CD4-positive, CD25-positive, alpha-beta regulatory T cell (primary cell): ENCODE results near the gene PPP1R13B. TPM values are rescaled to one million over a fixed set of nuclear protein-coding genes. Genes with fewer than 3 reads are reported as not detected.
A peak's percentile ranks its signal among the peaks of the same experiment; 100 is the strongest.

Experiments
- ATAC-seq, 2 donors: fragments of 150-1000 bp; cut with Tn5 transposase; one replicate each; pipeline ENCODE4 v1.10.0; 2021; ENCODE audit warnings: low read depth in 2 of 2, moderate number of reproducible peaks in 2 of 2, moderate library complexity in 1 of 2
- DNase-seq, 3 donors: peaks; one replicate each; pipeline versions ENCODE4 v3.0.0 to v3.0.0-alpha.2; 2012 to 2022; ENCODE audit warnings: mixed read lengths in 1 of 3
- H3K27ac ChIP-seq: one replicate; pipeline ENCODE4 v1.7.0; 2013; ENCODE audit warnings: mild to moderate bottlenecking, low read length; ENCODE audit not compliant: insufficient read depth, poor library complexity, severe bottlenecking
- H3K27me3 ChIP-seq: one replicate; pipeline ENCODE4 v1.7.0; 2013; ENCODE audit warnings: low read length; ENCODE audit not compliant: control insufficient read depth, insufficient read depth
- H3K36me3 ChIP-seq: one replicate; pipeline ENCODE4 v1.7.0; 2013; ENCODE audit warnings: mild to moderate bottlenecking, low read length, moderate library complexity; ENCODE audit not compliant: control insufficient read depth, insufficient read depth
- H3K4me1 ChIP-seq: 2 replicates; pipeline ENCODE4 v1.7.0; 2013; ENCODE audit warnings: mild to moderate bottlenecking, low read length; ENCODE audit not compliant: insufficient read depth, control insufficient read depth, poor library complexity, severe bottlenecking
- H3K4me3 ChIP-seq: one replicate; pipeline ENCODE4 v1.7.0; 2013; ENCODE audit warnings: low read depth, mild to moderate bottlenecking, low read length, moderate library complexity
- H3K9me3 ChIP-seq, 2 experiments: 1 replicate in 1 of 2; 2 replicates in 1 of 2; pipeline ENCODE4 v1.7.0; 2013; ENCODE audit warnings: low read length in 2 of 2, mild to moderate bottlenecking in 1 of 2, moderate library complexity in 1 of 2; ENCODE audit not compliant: control insufficient read depth in 2 of 2
- H3K27ac Mint-ChIP-seq, 3 donors: one replicate each; pipeline ENCODE4 v1.8.0; 2020 to 2022; ENCODE audit warnings: mild to moderate bottlenecking in 3 of 3, mixed read lengths in 3 of 3, moderate library complexity in 2 of 3
- H3K27me3 Mint-ChIP-seq: one replicate; pipeline ENCODE4 v1.8.0; 2022; ENCODE audit warnings: mild to moderate bottlenecking, mixed read lengths
- H3K36me3 Mint-ChIP-seq: one replicate; pipeline ENCODE4 v1.8.0; 2020; ENCODE audit warnings: mixed read lengths
- H3K4me1 Mint-ChIP-seq, 4 donors: one replicate each; pipeline ENCODE4 v1.8.0; 2020 to 2022; ENCODE audit warnings: mixed read lengths in 4 of 4, mild to moderate bottlenecking in 1 of 4
- H3K4me3 Mint-ChIP-seq, 4 donors: one replicate each; pipeline ENCODE4 v1.8.0; 2020 to 2022; ENCODE audit warnings: mild to moderate bottlenecking in 4 of 4, mixed read lengths in 4 of 4, moderate library complexity in 3 of 4
- H3K9me3 Mint-ChIP-seq, 7 donors: one replicate each; pipeline ENCODE4 v1.8.0; 2020 to 2022; ENCODE audit warnings: mixed read lengths in 7 of 7, mild to moderate bottlenecking in 3 of 7, moderate library complexity in 2 of 7
- polyA plus RNA-seq, 4 donors: library from polyadenylated mRNA; unstranded; fragments of 300-500 nt; fragmentation: Illumina TruSeq; gene quantifications; one replicate each; pipeline ENCODE4 v1.2.3, GENCODE V29; 2021
- total RNA-seq: library from RNA; stranded (reverse); gene quantifications from one replicate; pipeline ENCODE4 v1.2.3, GENCODE V29; 2022

Gene PPP1R13B
- total and polyA plus RNA-seq, 5 donors from 2014 or later, result 1.5 to 21.5 (median 3.0) TPM

DNA sequence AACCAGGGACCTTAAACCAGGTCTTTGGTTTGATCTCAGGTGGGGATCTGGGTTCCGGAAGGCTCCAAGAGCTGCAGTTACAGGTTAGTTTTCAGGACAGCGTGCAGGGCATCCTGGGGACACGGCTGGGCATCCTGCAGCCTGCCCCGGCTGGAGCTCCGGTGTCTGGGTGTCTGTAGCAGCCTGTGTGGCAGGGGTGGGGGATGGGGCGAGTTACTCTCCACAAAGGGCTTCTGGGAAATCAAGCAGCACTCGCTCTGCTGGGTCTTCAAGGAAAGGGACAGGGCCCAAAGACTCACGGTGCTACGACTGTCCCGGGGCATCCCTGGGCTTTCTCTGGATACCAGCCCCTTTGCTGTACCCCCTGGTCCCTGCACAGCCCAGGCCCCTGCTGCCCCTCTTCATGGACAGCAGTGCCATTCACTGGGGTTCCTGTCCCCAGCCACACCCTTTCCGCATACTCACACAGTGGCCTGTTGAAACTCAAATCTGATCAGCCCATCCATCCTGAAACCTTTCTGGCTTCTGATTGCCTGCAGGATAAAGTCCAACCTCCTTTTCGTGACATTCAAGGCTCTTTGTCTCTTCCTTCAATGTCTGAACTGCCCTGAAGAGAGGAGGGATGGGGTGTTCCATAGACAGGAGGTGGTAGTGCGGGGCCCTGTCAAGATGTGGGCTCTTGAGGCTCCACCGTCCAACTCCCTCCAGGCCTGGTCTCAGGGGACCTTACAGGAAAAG, 22.2 kb upstream of the PPP1R13B start:
- H3K27me3 ChIP-seq, result no peaks in the 10 kb centered on the region
- peak overlapping the region in 1 of 3 donors; percentile 63 for H3K27ac Mint-ChIP-seq

DNA sequence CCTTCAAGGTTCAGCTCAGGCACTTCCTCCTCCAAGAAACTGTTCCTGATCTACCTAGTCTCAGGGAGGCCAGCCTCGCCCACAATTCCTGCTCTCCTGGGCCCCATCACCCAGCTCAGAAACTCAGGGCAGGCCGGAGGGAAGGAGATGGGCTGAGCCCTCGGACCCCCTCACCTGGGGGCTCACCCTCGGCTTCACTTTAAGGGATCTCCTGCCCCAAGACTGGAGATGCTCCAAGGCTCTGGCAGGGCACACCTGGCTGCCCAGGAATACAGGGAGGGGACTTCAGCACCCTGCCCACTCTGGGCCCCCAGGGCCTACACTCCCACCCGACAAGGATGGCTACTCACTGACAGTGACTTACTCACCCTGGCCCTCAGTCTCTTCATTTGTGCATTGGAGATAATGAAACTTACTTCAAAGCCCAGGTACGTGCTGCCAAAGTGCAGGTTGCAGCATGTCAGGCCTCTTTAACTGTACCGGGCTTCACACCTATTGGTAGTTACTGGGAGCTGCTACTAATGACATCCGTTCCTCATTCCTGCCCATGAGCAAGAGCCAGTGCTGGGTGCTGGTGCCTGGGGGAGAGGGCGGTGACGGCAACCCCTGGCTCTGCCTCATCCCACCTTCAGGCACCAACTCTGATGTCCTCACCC, 21.0 kb upstream of the PPP1R13B start:
- ATAC-seq (no peak), DNase-seq (no peak)
- H3K4me3 Mint-ChIP-seq, result no peak overlapping the region
- H3K36me3 Mint-ChIP-seq, result no peaks in the 10 kb centered on the region
- H3K36me3 ChIP-seq, result no peaks in the 10 kb centered on the region
- H3K4me3 ChIP-seq, result no peak overlapping the region
- H3K4me1 Mint-ChIP-seq, result peaks cover 0 to 17% (median 5%) of the 10 kb centered on the region in 4 donors
- H3K27me3 ChIP-seq, result no peaks in the 10 kb centered on the region
- H3K9me3 Mint-ChIP-seq, result no peaks in the 10 kb centered on the region
- H3K27me3 Mint-ChIP-seq, result no peaks in the 10 kb centered on the region
- no peak overlapping the region for H3K27ac ChIP-seq
- H3K4me1 ChIP-seq, result peaks cover 17% of the 10 kb centered on the region
- H3K9me3 ChIP-seq, result no peaks in the 10 kb centered on the region
- H3K27ac Mint-ChIP-seq, result no peak overlapping the region

More for the DNA sequence above, 22.2 kb upstream of the PPP1R13B start:
- Mint-ChIP-seq H3K4me1 (peaks cover 0 to 18% (median 6%) of the 10 kb centered on the region in 4 donors), H3K9me3 (no peaks in the 10 kb centered on the region), H3K36me3 (no peaks in the 10 kb centered on the region), H3K27me3 (no peaks in the 10 kb centered on the region), H3K4me3 (no peak overlapping the region)
- H3K36me3 ChIP-seq, result no peaks in the 10 kb centered on the region
- H3K9me3 ChIP-seq, result no peaks in the 10 kb centered on the region
- no peak for ATAC-seq
- H3K4me1 ChIP-seq, result peaks cover 17% of the 10 kb centered on the region
- H3K27ac ChIP-seq, result no peak overlapping the region
- DNase-seq, result no peak
- no peak overlapping the region for H3K4me3 ChIP-seq

DNA sequence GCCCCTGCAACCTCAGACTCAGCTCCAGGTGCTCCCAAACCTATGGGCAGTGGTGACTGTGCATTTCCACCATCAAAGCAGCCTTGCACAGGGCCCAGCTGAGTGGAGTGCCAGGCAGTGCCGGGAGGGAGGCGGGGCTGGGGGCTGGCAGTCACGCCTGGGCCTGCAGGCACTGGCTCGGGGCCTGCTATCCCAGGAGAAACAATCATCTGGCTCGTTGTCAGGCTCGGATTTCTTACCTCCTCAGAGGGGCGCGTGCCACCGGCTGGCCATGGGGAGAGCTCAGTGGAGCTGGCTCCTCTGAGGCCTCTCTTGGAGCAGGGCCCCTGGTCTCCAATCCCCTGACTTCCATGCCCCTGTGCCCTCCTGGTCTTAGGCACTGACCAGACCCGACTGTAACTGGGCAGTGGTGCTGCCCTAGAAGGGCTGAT, 20.2 kb upstream of the PPP1R13B start:
- no peak overlapping the region for H3K27ac ChIP-seq
- Mint-ChIP-seq H3K27ac (no peak overlapping the region), H3K4me1 (peaks cover 0 to 11% (median 3%) of the 10 kb centered on the region in 4 donors), H3K4me3 (no peak overlapping the region), H3K9me3 (no peaks in the 10 kb centered on the region), H3K27me3 (no peaks in the 10 kb centered on the region), H3K36me3 (no peaks in the 10 kb centered on the region)
- ATAC-seq, result no peak
- H3K4me3 ChIP-seq, result no peak overlapping the region
- H3K4me1 ChIP-seq, result peaks cover 14% of the 10 kb centered on the region
- H3K27me3 ChIP-seq, result no peaks in the 10 kb centered on the region
- no peak for DNase-seq
- H3K9me3 ChIP-seq, result no peaks in the 10 kb centered on the region
- H3K36me3 ChIP-seq, result no peaks in the 10 kb centered on the region

DNA sequence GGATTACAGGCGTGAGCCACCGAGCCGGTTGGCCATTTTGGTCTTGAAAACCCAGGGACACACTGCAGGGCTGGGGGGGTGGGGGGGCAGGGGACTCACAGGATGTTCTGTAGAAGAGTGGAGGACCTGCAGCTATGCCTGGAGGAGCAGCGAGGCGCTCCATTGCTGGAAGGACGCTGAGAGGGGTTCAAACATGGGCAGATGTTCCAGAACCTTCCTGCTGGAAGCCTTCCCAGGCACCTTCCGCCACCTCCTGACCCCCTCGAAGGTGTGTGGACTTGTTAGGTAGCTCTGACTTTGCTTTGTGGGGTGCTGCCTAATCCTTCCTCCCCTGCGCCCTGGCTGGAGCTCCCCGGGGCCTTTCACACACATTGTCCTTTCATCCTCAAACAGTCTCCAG, 19.6 kb upstream of the PPP1R13B start:
- Histone ChIP-seq H3K9me3 (no peaks in the 10 kb centered on the region), H3K36me3 (no peaks in the 10 kb centered on the region), H3K27ac (no peak overlapping the region), H3K27me3 (no peaks in the 10 kb centered on the region), H3K4me3 (no peak overlapping the region), H3K4me1 (peaks cover 9% of the 10 kb centered on the region)
- DNase-seq, result no peak
- ATAC-seq, result no peak
- H3K4me3 Mint-ChIP-seq, result no peak overlapping the region
- no peaks in the 10 kb centered on the region for H3K9me3 Mint-ChIP-seq
- H3K27me3 Mint-ChIP-seq, result no peaks in the 10 kb centered on the region
- H3K27ac Mint-ChIP-seq, result no peak overlapping the region
- H3K4me1 Mint-ChIP-seq, result peaks cover 0 to 6% (median 0%) of the 10 kb centered on the region in 4 donors
- H3K36me3 Mint-ChIP-seq, result no peaks in the 10 kb centered on the region

DNA sequence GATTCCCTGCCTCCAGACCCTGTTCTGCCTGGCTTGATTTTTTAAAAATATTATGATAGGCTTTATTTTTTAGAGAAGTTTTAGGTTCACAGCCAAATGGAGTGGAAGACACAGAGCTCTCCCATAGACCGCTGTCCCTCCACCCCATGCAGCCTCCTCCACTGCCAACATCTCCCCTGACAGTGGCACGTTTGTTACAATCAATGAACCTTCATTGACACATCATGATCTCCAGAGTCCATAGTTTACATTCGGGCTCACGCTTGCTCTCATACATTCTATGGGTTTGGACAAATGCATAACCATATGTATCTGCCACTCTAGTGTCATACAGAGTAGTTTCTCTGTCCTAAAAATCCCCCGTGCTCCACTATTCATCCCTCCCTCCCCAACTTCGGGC, 15.9 kb upstream of the PPP1R13B start:
- H3K27me3 Mint-ChIP-seq, result peaks cover 4% of the 10 kb centered on the region
- H3K36me3 ChIP-seq, result no peaks in the 10 kb centered on the region
- no peak overlapping the region for H3K4me3 ChIP-seq
- H3K27ac ChIP-seq, result no peak overlapping the region
- no peak overlapping the region for H3K4me3 Mint-ChIP-seq
- ATAC-seq (no peak), DNase-seq (no peak)
- no peaks in the 10 kb centered on the region for H3K9me3 ChIP-seq
- no peaks in the 10 kb centered on the region for H3K9me3 Mint-ChIP-seq
- H3K27ac Mint-ChIP-seq, result no peak overlapping the region
- H3K4me1 ChIP-seq, result no peaks in the 10 kb centered on the region
- no peaks in the 10 kb centered on the region for H3K36me3 Mint-ChIP-seq
- no peaks in the 10 kb centered on the region for H3K4me1 Mint-ChIP-seq
- no peaks in the 10 kb centered on the region for H3K27me3 ChIP-seq

DNA sequence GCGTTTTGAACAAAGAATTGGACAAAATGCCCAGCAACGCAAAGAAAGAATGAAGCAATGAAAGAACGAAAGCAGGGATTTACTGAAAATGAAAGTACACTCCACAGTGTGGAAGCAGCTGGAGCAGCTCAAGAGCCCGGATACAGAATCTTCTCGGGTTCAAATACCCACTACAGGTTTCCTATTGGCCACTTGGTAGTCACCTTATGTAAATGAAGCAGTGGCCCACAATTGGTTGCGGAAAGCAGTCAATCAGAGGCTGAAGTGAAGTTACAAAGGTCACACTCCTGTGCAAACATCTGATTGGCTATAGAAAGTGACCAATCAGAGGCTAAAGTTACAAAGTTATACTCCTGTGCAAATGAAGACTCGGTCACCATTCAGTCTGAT, 15.0 kb upstream of the PPP1R13B start:
- Histone ChIP-seq H3K4me3 (no peak overlapping the region), H3K9me3 (no peaks in the 10 kb centered on the region), H3K27me3 (no peaks in the 10 kb centered on the region), H3K36me3 (no peaks in the 10 kb centered on the region), H3K27ac (no peak overlapping the region), H3K4me1 (no peaks in the 10 kb centered on the region)
- H3K4me3 Mint-ChIP-seq, result no peak overlapping the region
- H3K27me3 Mint-ChIP-seq, result peaks cover 4% of the 10 kb centered on the region
- H3K4me1 Mint-ChIP-seq, result no peaks in the 10 kb centered on the region
- ATAC-seq (no peak), DNase-seq (no peak)
- H3K9me3 Mint-ChIP-seq, result no peaks in the 10 kb centered on the region
- H3K27ac Mint-ChIP-seq, result no peak overlapping the region
- H3K36me3 Mint-ChIP-seq, result no peaks in the 10 kb centered on the region

DNA sequence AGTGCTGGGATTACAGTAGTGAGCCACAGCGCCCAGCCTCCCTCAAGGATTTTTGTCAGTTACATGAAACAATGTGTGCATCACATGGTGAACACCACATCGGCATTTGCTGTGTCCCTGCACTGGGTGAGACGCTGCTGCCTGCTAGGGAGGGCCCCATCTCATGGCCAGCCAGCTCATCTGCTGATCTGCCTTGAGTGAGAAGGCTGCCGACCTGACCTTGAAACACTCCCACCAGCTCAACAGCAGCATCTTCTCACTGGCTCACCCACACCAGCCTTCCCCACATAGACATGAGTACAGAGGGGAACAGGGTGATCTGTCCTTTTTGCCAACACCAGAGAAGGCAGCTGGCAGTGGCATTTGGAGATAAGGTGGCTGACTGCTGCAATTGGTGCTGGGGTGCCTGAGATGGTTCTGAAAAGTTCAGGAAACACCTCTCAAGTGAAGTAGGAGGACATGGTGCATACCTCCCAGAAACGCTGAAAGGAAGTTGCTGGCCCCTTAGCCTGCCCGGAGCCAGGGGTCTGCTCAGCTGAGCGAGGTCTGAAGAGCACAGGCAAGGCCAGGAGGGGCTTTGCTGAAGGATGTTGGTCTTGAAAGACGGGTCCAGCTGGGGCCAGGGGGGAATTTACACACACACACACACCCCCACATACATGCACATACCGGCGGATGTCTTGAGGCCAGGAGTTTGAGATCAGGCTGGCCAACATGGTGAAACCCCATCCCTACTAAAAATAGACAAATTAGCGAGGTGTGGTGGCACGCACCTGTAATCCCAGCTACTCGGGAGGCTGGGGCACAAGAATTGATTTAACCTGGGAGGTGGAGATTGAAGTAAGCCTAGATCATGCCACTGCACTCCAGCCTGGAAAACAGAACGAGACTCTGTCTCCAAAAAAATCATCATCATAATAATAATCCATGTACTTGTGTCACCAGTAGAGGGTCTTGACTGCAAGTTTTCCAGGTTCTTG, 14.3 kb upstream of the PPP1R13B start:
- no peak for DNase-seq
- H3K27me3 Mint-ChIP-seq, result peaks cover 4% of the 10 kb centered on the region

More for the DNA sequence above, 14.3 kb upstream of the PPP1R13B start:
- no peaks in the 10 kb centered on the region for H3K4me1 Mint-ChIP-seq
- no peaks in the 10 kb centered on the region for H3K27me3 ChIP-seq
- no peaks in the 10 kb centered on the region for H3K36me3 ChIP-seq
- H3K9me3 Mint-ChIP-seq, result no peaks in the 10 kb centered on the region
- H3K4me3 Mint-ChIP-seq, result no peak overlapping the region
- no peaks in the 10 kb centered on the region for H3K4me1 ChIP-seq
- no peak for ATAC-seq
- no peak overlapping the region for H3K27ac ChIP-seq
- no peak overlapping the region for H3K27ac Mint-ChIP-seq
- no peaks in the 10 kb centered on the region for H3K36me3 Mint-ChIP-seq
- H3K9me3 ChIP-seq, result no peaks in the 10 kb centered on the region
- H3K4me3 ChIP-seq, result no peak overlapping the region
